Hepatocyte (in vitro differentiated cells): ENCODE measurements around the gene PCK1. TPM values are rescaled to one million over a fixed set of nuclear protein-coding genes. Genes with fewer than 3 reads are reported as not detected.

Experiments
- DNase-seq: peaks from one replicate; pipeline ENCODE4 v3.0.0-alpha.2; 2016; ENCODE audit warnings: low spot score
- H2AFZ ChIP-seq: fragments of 200-600 bp; sonication (generic); 2 replicates; pipeline ENCODE4 v1.6.0; 2016; ENCODE audit warnings: antibody characterized with exemption, mild to moderate bottlenecking
- H3K27ac ChIP-seq: fragments of 200-600 bp; sonication (generic); 2 replicates; pipeline ENCODE4 v1.5.1; 2016; ENCODE audit warnings: mild to moderate bottlenecking
- H3K27me3 ChIP-seq: fragments of 200-600 bp; sonication (generic); 2 replicates; pipeline ENCODE4 v1.6.1; 2016
- H3K36me3 ChIP-seq: fragments of 200-600 bp; sonication (generic); replicated peaks from 2 replicates; pipeline ENCODE4 v1.5.1; 2016; ENCODE audit warnings: low read depth; ENCODE audit not compliant: insufficient read depth
- H3K4me1 ChIP-seq: fragments of 200-600 bp; sonication (generic); 2 replicates; pipeline ENCODE4 v1.5.1; 2016; ENCODE audit warnings: mild to moderate bottlenecking, moderate library complexity; ENCODE audit not compliant: insufficient read depth
- H3K4me2 ChIP-seq: fragments of 200-600 bp; sonication (generic); 2 replicates; pipeline ENCODE4 v1.6.0; 2016
- H3K4me3 ChIP-seq: fragments of 200-600 bp; sonication (generic); 2 replicates; pipeline ENCODE4 v1.5.1; 2016; ENCODE audit warnings: mild to moderate bottlenecking
- H3K79me2 ChIP-seq: fragments of 200-600 bp; sonication (generic); 2 replicates; pipeline ENCODE4 v1.6.0; 2017; ENCODE audit warnings: mild to moderate bottlenecking
- H3K9me2 ChIP-seq: fragments of 200-600 bp; sonication (generic); replicated peaks from 2 replicates; pipeline ENCODE4 v1.6.0; 2017; ENCODE audit warnings: mild to moderate bottlenecking; ENCODE audit not compliant: insufficient read depth
- H3K9me3 ChIP-seq: fragments of 200-600 bp; sonication (generic); 2 replicates; pipeline ENCODE4 v1.5.1; 2016; ENCODE audit warnings: low read depth, mild to moderate bottlenecking
- H4K20me1 ChIP-seq: fragments of 200-600 bp; sonication (generic); 2 replicates; pipeline ENCODE4 v1.6.0; 2016; ENCODE audit warnings: mild to moderate bottlenecking; ENCODE audit not compliant: insufficient read depth, poor library complexity, severe bottlenecking
- CTCF ChIP-seq: fragments of 200-600 bp; sonication (generic); IDR thresholded peaks from 2 replicates; pipeline ENCODE4 v1.5.1; 2016; ENCODE audit warnings: antibody characterized with exemption, mild to moderate bottlenecking; ENCODE audit not compliant: poor library complexity
- EZH2 ChIP-seq: fragments of 200-600 bp; sonication (generic); IDR thresholded peaks from 2 replicates; pipeline ENCODE4 v1.6.1; 2016; ENCODE audit warnings: antibody characterized with exemption, mild to moderate bottlenecking, borderline replicate concordance
- EZH2phosphoT487 ChIP-seq: fragments of 200-600 bp; sonication (generic); IDR thresholded peaks from one replicate; pipeline ENCODE4 v1.6.1; 2018; ENCODE audit warnings: antibody characterized with exemption, mild to moderate bottlenecking, low read depth, moderate library complexity; ENCODE audit not compliant: unreplicated experiment, severe bottlenecking
- WGBS: methylation state at CpG from one replicate; pipeline ENCODE4 v1.1.6; 2016; ENCODE audit warnings: low lambda C conversion rate; ENCODE audit errors: missing lambda C conversion rate; 5-methylcytosine and 5-hydroxymethylcytosine counted together
- polyA plus RNA-seq: library from polyadenylated mRNA; unstranded; fragments of >200 nt; fragmentation: Nextera tagmentation; extraction: Ambion mirVana; gene quantifications from 2 replicates; pipeline ENCODE4 v1.2.1, GENCODE V29; 2016
- total RNA-seq: library from RNA; depleted of rRNA; stranded (reverse); fragments of >200 nt; gene quantifications from 2 replicates; pipeline ENCODE4 v1.2.3, GENCODE V29; 2014

The PCK1 gene
- total and polyA plus RNA-seq, 2 experiments from 2014 or later = 11.6 to 12.8 TPM

- Histone ChIP-seq H3K4me3 (no peak overlapping the region), H3K27ac (no peak overlapping the region), H3K4me1 (no peaks in the 10 kb centered on the region), H4K20me1 (no peaks in the 10 kb centered on the region), H3K79me2 (no peaks in the 10 kb centered on the region), H3K9me3 (no peaks in the 10 kb centered on the region), H3K27me3 (no peaks in the 10 kb centered on the region), H2AFZ (no peak overlapping the region), H3K4me2 (no peak overlapping the region), H3K36me3 (no peaks in the 10 kb centered on the region), H3K9me2 (no peaks in the 10 kb centered on the region)
- DNase-seq = peak; percentile 88
- WGBS = 39% methylated on average over 17 of the region's 17 CpGs
- TF ChIP-seq EZH2 (no peak), CTCF (peak; percentile 88)
Measured at GRCh38 chr20:57514273-57514751, 46.6 kb upstream of the PCK1 start.

GRCh38 chr20:57517904-57518303 lies 43.0 kb upstream of the PCK1 start:
- Histone ChIP-seq H3K4me2 (no peak overlapping the region), H3K9me3 (no peaks in the 10 kb centered on the region), H3K27ac (no peak overlapping the region), H3K4me1 (no peaks in the 10 kb centered on the region), H2AFZ (no peak overlapping the region), H3K36me3 (no peaks in the 10 kb centered on the region), H3K27me3 (no peaks in the 10 kb centered on the region), H3K4me3 (no peak overlapping the region), H3K9me2 (no peaks in the 10 kb centered on the region), H4K20me1 (no peaks in the 10 kb centered on the region), H3K79me2 (no peaks in the 10 kb centered on the region)
- TF ChIP-seq EZH2 (no peak), CTCF (no peak), EZH2phosphoT487 (no peak)
- 93% methylated on average over 5 of the region's 5 CpGs for WGBS
- DNase-seq = no peak

- no peak overlapping the region for H3K4me2 ChIP-seq
- no peak for TF ChIP-seq EZH2
- no peak for TF ChIP-seq EZH2phosphoT487
- no peak for TF ChIP-seq CTCF
- no peaks in the 10 kb centered on the region for H3K9me2 ChIP-seq
- WGBS = 64% methylated on average over 5 of the region's 5 CpGs
- no peak overlapping the region for H2AFZ ChIP-seq
- H4K20me1 ChIP-seq = no peaks in the 10 kb centered on the region
- no peaks in the 10 kb centered on the region for H3K27me3 ChIP-seq
- no peaks in the 10 kb centered on the region for H3K9me3 ChIP-seq
- DNase-seq = no peak
- H3K79me2 ChIP-seq = no peaks in the 10 kb centered on the region
- no peaks in the 10 kb centered on the region for H3K36me3 ChIP-seq
- H3K27ac ChIP-seq = no peak overlapping the region
- peaks cover 6% of the 10 kb centered on the region for H3K4me1 ChIP-seq
- H3K4me3 ChIP-seq = no peak overlapping the region
Measured at GRCh38 chr20:57522380-57523140, 38.4 kb upstream of the PCK1 start.
